A673 (cell line): ENCODE measurements around the gene CFC1B. TPM values are rescaled to one million over a fixed set of nuclear protein-coding genes. Genes with fewer than 3 reads are reported as not detected.
"Not testable (repeated sequence)": the region's sequence is repeated elsewhere in the genome, so short reads cannot be mapped to it uniquely, and the experiment has no call there.

Experiments used
- BruUV-seq: library from RNA; stranded (reverse); fragments of 400-500 nt; replicated peaks from 2 replicates; lab custom pipeline; 2021; lab: Mats Ljungman, UMichigan
- CTCF ChIA-PET: fragments of 300-600 bp; sonication (Branson Sonifier 250); formaldehyde crosslinking; loops from one replicate; lab custom pipeline; 2022; ENCODE audit warnings: antibody characterized with exemption; lab: Charles Lee
- POLR2A ChIA-PET: fragments of 300-600 bp; sonication (Branson Sonifier 250); formaldehyde crosslinking; loops from one replicate; lab custom pipeline; 2022; ENCODE audit warnings: antibody characterized with exemption; ENCODE audit not compliant: low non-redundant PET; lab: Charles Lee
- DNase-seq: peaks from one replicate; pipeline ENCODE4 v3.0.0-alpha.2; 2015; ENCODE audit warnings: low spot score
- H3K27ac ChIP-seq: fragments of 200-600 bp; sonication (generic); 2 replicates; pipeline ENCODE4 v1.5.1; 2016; ENCODE audit warnings: mixed run types, low read depth, mild to moderate bottlenecking, mixed read lengths, antibody characterized with exemption, low read length; ENCODE audit not compliant: poor library complexity, severe bottlenecking
- H3K27me3 ChIP-seq: fragments of 200-600 bp; sonication (generic); replicated peaks from 2 replicates; pipeline ENCODE4 v1.6.1; 2017; ENCODE audit warnings: mixed run types, low read depth, mild to moderate bottlenecking, mixed read lengths, antibody characterized with exemption, low read length; ENCODE audit not compliant: insufficient read depth, poor library complexity
- H3K36me3 ChIP-seq: fragments of 200-600 bp; sonication (generic); 2 replicates; pipeline ENCODE4 v1.6.1; 2016; ENCODE audit warnings: mixed run types, mild to moderate bottlenecking, mixed read lengths, antibody characterized with exemption, low read length; ENCODE audit not compliant: insufficient read depth, poor library complexity, severe bottlenecking
- H3K4me1 ChIP-seq: fragments of 200-600 bp; sonication (generic); 2 replicates; pipeline ENCODE4 v1.6.1; 2017; ENCODE audit warnings: mixed run types, mild to moderate bottlenecking, mixed read lengths, antibody characterized with exemption, low read length; ENCODE audit not compliant: insufficient read depth, poor library complexity, severe bottlenecking
- H3K4me3 ChIP-seq: fragments of 200-600 bp; sonication (generic); 2 replicates; pipeline ENCODE4 v1.5.1; 2016; ENCODE audit warnings: low read depth, mixed run types, mild to moderate bottlenecking, mixed read lengths, low read length; ENCODE audit not compliant: poor library complexity, severe bottlenecking
- H3K9me3 ChIP-seq: fragments of 200-600 bp; sonication (generic); 2 replicates; pipeline ENCODE4 v1.6.1; 2016; ENCODE audit warnings: mixed run types, low read depth, mild to moderate bottlenecking, mixed read lengths, antibody characterized with exemption, low read length; ENCODE audit not compliant: poor library complexity, severe bottlenecking
- intact Hi-C: fragments of 100-400 bp; cut with micrococcal nuclease; formaldehyde crosslinking; loops from one replicate; pipeline ENCODE4 v1.10.0; 2022; ENCODE audit not compliant: unreplicated experiment
- total RNA-seq: library from RNA; stranded (reverse); gene quantifications from 2 replicates; pipeline ENCODE4 v1.2.3, GENCODE V29; 2021

The CFC1B gene
- total RNA-seq, 1 experiment from 2014 or later: not detected

GRCh38 chr2:130543785-130544528 is 22.9 kb downstream of the CFC1B start:
- H3K36me3 ChIP-seq, intact Hi-C loops, BruUV-seq, H3K9me3 ChIP-seq, CTCF ChIA-PET, H3K27ac ChIP-seq, H3K4me1 ChIP-seq, H3K27me3 ChIP-seq, POLR2A ChIA-PET, H3K4me3 ChIP-seq, DNase-seq: not testable (repeated sequence)

GRCh38 chr2:130544978-130545377 is 24.0 kb downstream of the CFC1B start:
- CTCF ChIA-PET, intact Hi-C loops, H3K36me3 ChIP-seq, H3K4me3 ChIP-seq, H3K27me3 ChIP-seq, DNase-seq, H3K4me1 ChIP-seq, H3K27ac ChIP-seq, H3K9me3 ChIP-seq, BruUV-seq, POLR2A ChIA-PET: not testable (repeated sequence)

GRCh38 chr2:130548418-130548817 is 27.4 kb downstream of the CFC1B start:
- BruUV-seq, H3K27me3 ChIP-seq, POLR2A ChIA-PET: not testable (repeated sequence)

GRCh38 chr2:130549475-130549874 is 28.5 kb downstream of the CFC1B start:
- DNase-seq, H3K9me3 ChIP-seq, H3K27ac ChIP-seq, BruUV-seq, H3K4me3 ChIP-seq, H3K4me1 ChIP-seq, intact Hi-C loops, POLR2A ChIA-PET, H3K36me3 ChIP-seq, CTCF ChIA-PET, H3K27me3 ChIP-seq: not testable (repeated sequence)

More at GRCh38 chr2:130548418-130548817, 27.4 kb downstream of the CFC1B start:
- H3K27ac ChIP-seq, H3K36me3 ChIP-seq, intact Hi-C loops, CTCF ChIA-PET, DNase-seq, H3K9me3 ChIP-seq, H3K4me1 ChIP-seq, H3K4me3 ChIP-seq: not testable (repeated sequence)

GRCh38 chr2:130554178-130554577 is 33.2 kb downstream of the CFC1B start:
- BruUV-seq, CTCF ChIA-PET, H3K4me3 ChIP-seq, H3K36me3 ChIP-seq, DNase-seq, intact Hi-C loops, H3K27ac ChIP-seq, H3K27me3 ChIP-seq, H3K4me1 ChIP-seq, H3K9me3 ChIP-seq, POLR2A ChIA-PET: not testable (repeated sequence)

GRCh38 chr2:130556441-130556840 is 35.4 kb downstream of the CFC1B start:
- H3K27me3 ChIP-seq, H3K4me1 ChIP-seq, BruUV-seq, H3K27ac ChIP-seq, POLR2A ChIA-PET, CTCF ChIA-PET, DNase-seq, intact Hi-C loops, H3K9me3 ChIP-seq, H3K4me3 ChIP-seq, H3K36me3 ChIP-seq: not testable (repeated sequence)

GRCh38 chr2:130566165-130566564 is 45.1 kb downstream of the CFC1B start:
- intact Hi-C loops, H3K4me1 ChIP-seq, H3K27me3 ChIP-seq, POLR2A ChIA-PET, BruUV-seq, H3K9me3 ChIP-seq, H3K36me3 ChIP-seq, H3K4me3 ChIP-seq, DNase-seq, H3K27ac ChIP-seq, CTCF ChIA-PET: not testable (repeated sequence)
